Vagina (tissue), 2 donors: ENCODE data around the gene UMPS. TPM values are rescaled to one million over a fixed set of nuclear protein-coding genes. Genes with fewer than 3 reads are reported as not detected.
A peak's percentile ranks its signal among the peaks of the same experiment; 100 is the strongest.

Experiments used
- DNase-seq, 2 donors: peaks; one replicate each; pipeline ENCODE4 v3.0.0-alpha.2; 2017; ENCODE audit errors: extremely low spot score in 2 of 2
- H3K27ac ChIP-seq: fragments of 200-600 bp; sonication (generic); one replicate; pipeline ENCODE4 v1.5.1; 2019
- H3K27me3 ChIP-seq: fragments of 200-600 bp; sonication (generic); one replicate; pipeline ENCODE4 v1.5.1; 2019
- H3K36me3 ChIP-seq, 2 donors: fragments of 200-600 bp; sonication (generic); one replicate each; pipeline ENCODE4 v1.5.1; 2017 to 2019
- H3K4me1 ChIP-seq: fragments of 200-600 bp; sonication (generic); one replicate; pipeline ENCODE4 v1.5.1; 2019
- H3K4me3 ChIP-seq, 2 donors: fragments of 200-600 bp; sonication (generic); 1 replicate in 1 of 2; 2 replicates in 1 of 2; pipeline ENCODE4 v1.5.1; 2016 to 2019
- H3K9me3 ChIP-seq: fragments of 200-600 bp; sonication (generic); one replicate; pipeline ENCODE4 v1.5.1; 2019
- POLR2A ChIP-seq, 2 donors: fragments of 450-650 bp; IDR thresholded peaks; one replicate each; pipeline ENCODE4 v1.6.1; 2017; ENCODE audit warnings: antibody characterized with exemption in 2 of 2, mild to moderate bottlenecking in 2 of 2, moderate library complexity in 2 of 2
- POLR2AphosphoS5 ChIP-seq, 2 donors: sonication (generic); formaldehyde crosslinking; IDR thresholded peaks; one replicate each; pipeline ENCODE4 v1.9.0; 2017; ENCODE audit warnings: antibody characterized with exemption in 2 of 2, mild to moderate bottlenecking in 2 of 2, low read depth in 1 of 2; ENCODE audit not compliant: insufficient read depth in 1 of 2
- intact Hi-C: fragments of 100-400 bp; cut with DNase I; formaldehyde crosslinking; loops from one replicate; pipeline ENCODE4 v1.15.1; 2023
- total RNA-seq: library from RNA; depleted of rRNA; stranded (reverse); fragments of >200 nt; gene quantifications from one replicate; pipeline ENCODE4 v1.2.3, GENCODE V29; 2016
- TF ChIP-seq, protein P1 (sequence below), 3 experiments: fragments of 450-650 bp in 2 of 3; fragments of 200-600 bp in 1 of 3; sonication (generic) in 1 of 3; IDR thresholded peaks; one replicate each; pipeline ENCODE4 v1.5.1; 2017 to 2019; ENCODE audit warnings: antibody characterized with exemption in 3 of 3, mild to moderate bottlenecking in 2 of 3, moderate library complexity in 2 of 3

UMPS gene
- total RNA-seq, 1 donor from 2014 or later: 13.3 TPM

DNA sequence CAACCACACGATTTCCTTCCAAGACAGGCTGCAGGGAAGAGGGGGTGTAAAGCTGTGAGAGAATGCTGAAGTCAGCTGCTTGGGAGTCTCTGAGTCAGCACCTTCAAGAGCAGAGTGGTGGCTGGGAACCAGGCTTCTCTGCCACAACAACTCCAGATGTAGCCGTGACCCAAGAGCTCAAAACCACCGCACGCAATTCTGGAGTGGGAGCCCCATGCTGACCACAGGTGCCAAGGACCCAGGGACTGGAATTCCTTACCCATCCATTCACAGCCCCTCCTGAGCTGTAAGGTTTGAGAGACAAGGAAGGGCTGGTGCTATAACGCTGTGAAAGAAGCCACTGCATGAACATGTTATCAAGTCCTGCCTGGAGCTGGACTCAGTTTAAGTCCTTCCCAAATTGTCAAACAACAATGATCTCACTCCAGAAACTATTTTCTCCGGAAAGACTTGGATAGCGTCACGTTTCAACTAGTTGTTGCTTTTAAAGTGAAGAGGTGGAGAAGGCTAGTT, 61.4 kb downstream of the UMPS start:
- H3K4me3 ChIP-seq: no peak overlapping the region
- TF ChIP-seq, protein P1, sequence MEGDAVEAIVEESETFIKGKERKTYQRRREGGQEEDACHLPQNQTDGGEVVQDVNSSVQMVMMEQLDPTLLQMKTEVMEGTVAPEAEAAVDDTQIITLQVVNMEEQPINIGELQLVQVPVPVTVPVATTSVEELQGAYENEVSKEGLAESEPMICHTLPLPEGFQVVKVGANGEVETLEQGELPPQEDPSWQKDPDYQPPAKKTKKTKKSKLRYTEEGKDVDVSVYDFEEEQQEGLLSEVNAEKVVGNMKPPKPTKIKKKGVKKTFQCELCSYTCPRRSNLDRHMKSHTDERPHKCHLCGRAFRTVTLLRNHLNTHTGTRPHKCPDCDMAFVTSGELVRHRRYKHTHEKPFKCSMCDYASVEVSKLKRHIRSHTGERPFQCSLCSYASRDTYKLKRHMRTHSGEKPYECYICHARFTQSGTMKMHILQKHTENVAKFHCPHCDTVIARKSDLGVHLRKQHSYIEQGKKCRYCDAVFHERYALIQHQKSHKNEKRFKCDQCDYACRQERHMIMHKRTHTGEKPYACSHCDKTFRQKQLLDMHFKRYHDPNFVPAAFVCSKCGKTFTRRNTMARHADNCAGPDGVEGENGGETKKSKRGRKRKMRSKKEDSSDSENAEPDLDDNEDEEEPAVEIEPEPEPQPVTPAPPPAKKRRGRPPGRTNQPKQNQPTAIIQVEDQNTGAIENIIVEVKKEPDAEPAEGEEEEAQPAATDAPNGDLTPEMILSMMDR (IDR thresholded peaks at IDR 0.05): no peak
- TF ChIP-seq POLR2AphosphoS5 (IDR thresholded peaks at IDR 0.05; ENCODE audit: insufficient read depth in 1 of 2, low read depth in 1 of 2): peak in 1 of 2 donors; percentile 49
- H3K27me3 ChIP-seq: no peaks in the 10 kb centered on the region
- intact Hi-C loops: no loop called here
- H3K27ac ChIP-seq: peak overlapping the region; percentile 89
- no peaks in the 10 kb centered on the region for H3K9me3 ChIP-seq
- peaks cover 0 to 20% of the 10 kb centered on the region in 2 donors for H3K36me3 ChIP-seq
- peaks cover 66% of the 10 kb centered on the region for H3K4me1 ChIP-seq
- no peak for DNase-seq

DNA sequence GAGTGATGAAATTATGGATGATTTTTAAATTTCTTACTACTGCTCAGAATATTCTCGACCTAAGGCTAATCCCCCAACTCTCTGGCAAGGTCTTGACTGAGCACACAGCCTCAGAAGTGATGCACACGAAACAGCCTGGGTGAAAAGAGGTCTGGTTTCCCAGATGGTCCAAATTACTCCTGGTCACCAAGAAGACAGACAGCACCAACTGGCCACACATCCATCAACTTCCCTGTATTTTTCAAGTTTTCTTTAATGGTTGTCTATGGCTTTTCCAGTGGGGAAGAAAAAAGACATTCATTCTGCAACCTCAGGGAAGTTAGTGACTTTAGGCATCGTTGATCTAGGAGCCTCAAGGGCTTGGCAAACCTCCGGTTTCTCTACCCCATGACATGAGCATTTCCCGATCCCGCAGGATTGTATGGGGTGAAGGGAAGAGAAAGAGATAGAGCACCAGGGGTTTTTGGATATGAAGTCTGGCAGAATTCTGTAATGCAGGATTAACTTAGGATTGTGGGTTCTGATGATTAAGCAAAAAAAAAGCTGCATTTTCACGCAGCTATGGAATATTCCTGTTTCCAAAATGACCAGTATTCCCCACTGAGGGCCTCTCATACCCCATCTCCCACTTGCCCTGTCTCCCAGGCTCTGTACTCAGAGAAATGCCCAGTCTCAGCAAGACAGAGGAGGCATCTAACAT, 62.2 kb downstream of the UMPS start:
- TF ChIP-seq, protein P1 (IDR thresholded peaks at IDR 0.05): no peak
- TF ChIP-seq POLR2AphosphoS5 (IDR thresholded peaks at IDR 0.05; ENCODE audit: insufficient read depth in 1 of 2, low read depth in 1 of 2): no peak
- TF ChIP-seq POLR2A (IDR thresholded peaks at IDR 0.05): no peak
- peak overlapping the region; percentile 89 for H3K27ac ChIP-seq
- peaks cover 0 to 20% of the 10 kb centered on the region in 2 donors for H3K36me3 ChIP-seq
- DNase-seq: no peak
- peaks cover 58% of the 10 kb centered on the region for H3K4me1 ChIP-seq
- no peaks in the 10 kb centered on the region for H3K9me3 ChIP-seq
- H3K4me3 ChIP-seq: no peak overlapping the region
- no peaks in the 10 kb centered on the region for H3K27me3 ChIP-seq
- intact Hi-C loops: no loop called here

- TF ChIP-seq POLR2A (IDR thresholded peaks at IDR 0.05) (no peak), POLR2AphosphoS5 (IDR thresholded peaks at IDR 0.05; ENCODE audit: insufficient read depth in 1 of 2, low read depth in 1 of 2) (peak in 1 of 2 donors; percentile 70)
- intact Hi-C loops: no loop called here
- Histone ChIP-seq H3K9me3 (no peaks in the 10 kb centered on the region), H3K27me3 (no peaks in the 10 kb centered on the region), H3K4me1 (peaks cover 51% of the 10 kb centered on the region), H3K4me3 (no peak overlapping the region), H3K27ac (peak overlapping the region; percentile 89), H3K36me3 (peaks cover 0 to 20% of the 10 kb centered on the region in 2 donors)
- DNase-seq: no peak
Measured at GRCh38 chr3:124793054-124793739, 62.9 kb downstream of the UMPS start.

DNA sequence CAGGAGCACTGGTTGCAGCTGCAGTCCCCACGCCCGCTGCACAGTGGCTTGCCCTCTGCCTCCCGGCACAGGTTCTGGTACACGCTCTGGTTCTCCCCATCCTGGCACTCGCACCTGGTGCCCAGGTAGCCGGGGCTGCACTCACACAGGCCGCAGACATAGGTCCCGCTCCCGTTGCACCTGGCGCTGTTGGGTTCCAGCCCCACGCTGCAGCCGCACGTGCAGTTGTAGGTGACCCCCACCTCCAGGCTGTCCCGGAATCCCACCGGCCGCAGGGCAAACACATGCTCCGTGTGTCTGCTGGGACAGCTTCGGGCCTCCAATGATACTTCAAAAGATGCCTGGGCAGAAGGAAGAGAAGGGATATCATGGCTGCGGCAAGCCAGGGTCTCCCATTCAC, 66.2 kb downstream of the UMPS start:
- Histone ChIP-seq H3K9me3 (no peaks in the 10 kb centered on the region), H3K27ac (no peak overlapping the region), H3K4me3 (no peak overlapping the region), H3K36me3 (peaks cover 0 to 20% of the 10 kb centered on the region in 2 donors), H3K27me3 (no peaks in the 10 kb centered on the region), H3K4me1 (peaks cover 46% of the 10 kb centered on the region)
- intact Hi-C loops: no loop called here
- TF ChIP-seq POLR2A (IDR thresholded peaks at IDR 0.05): no peak
- TF ChIP-seq, protein P1 (IDR thresholded peaks at IDR 0.05): no peak
- no peak for TF ChIP-seq POLR2AphosphoS5 (IDR thresholded peaks at IDR 0.05; ENCODE audit: insufficient read depth in 1 of 2, low read depth in 1 of 2)
- no peak for DNase-seq

GRCh38 chr3:124797426-124797945, 67.2 kb downstream of the UMPS start:
- no peak overlapping the region for H3K27ac ChIP-seq
- H3K27me3 ChIP-seq: no peaks in the 10 kb centered on the region
- H3K4me1 ChIP-seq: peaks cover 46% of the 10 kb centered on the region
- intact Hi-C loops: no loop called here
- TF ChIP-seq POLR2A (IDR thresholded peaks at IDR 0.05): no peak
- TF ChIP-seq, protein P1 (IDR thresholded peaks at IDR 0.05): no peak
- no peak for TF ChIP-seq POLR2AphosphoS5 (IDR thresholded peaks at IDR 0.05; ENCODE audit: insufficient read depth in 1 of 2, low read depth in 1 of 2)
- DNase-seq: no peak
- peaks cover 0 to 20% of the 10 kb centered on the region in 2 donors for H3K36me3 ChIP-seq
- H3K4me3 ChIP-seq: no peak overlapping the region
- H3K9me3 ChIP-seq: no peaks in the 10 kb centered on the region
